Left hindlimb (tissue), 1 donor: ENCODE data around the gene CCDC88C.
"Not testable (repeated sequence)": the region's sequence is repeated elsewhere in the genome, so short reads cannot be mapped to it uniquely, and the experiment has no call there.

Experiments used
- DNase-seq: peaks from one replicate; pipeline ENCODE4 v3.0.0-alpha.2; 2018

Gene CCDC88C

GRCh38 chr14:91415794-91416743, 1.6 kb downstream of the CCDC88C start:
- no peak for DNase-seq

- DNase-seq: no peak
Measured at GRCh38 chr14:91414475-91414833, 3.2 kb downstream of the CCDC88C start.

GRCh38 chr14:91413547-91414474, 3.8 kb downstream of the CCDC88C start:
- DNase-seq: no peak

GRCh38 chr14:91412939-91413338, 4.7 kb downstream of the CCDC88C start:
- no peak for DNase-seq

GRCh38 chr14:91410771-91411536, 6.7 kb downstream of the CCDC88C start:
- DNase-seq: no peak

GRCh38 chr14:91409928-91410718, 7.5 kb downstream of the CCDC88C start:
- no peak for DNase-seq

GRCh38 chr14:91409240-91409639, 8.4 kb downstream of the CCDC88C start:
- DNase-seq: not testable (repeated sequence)

- DNase-seq: no peak
Measured at GRCh38 chr14:91406982-91407381, 10.6 kb downstream of the CCDC88C start.

GRCh38 chr14:91406451-91406850, 11.2 kb downstream of the CCDC88C start:
- no peak for DNase-seq

GRCh38 chr14:91405724-91406435, 11.7 kb downstream of the CCDC88C start:
- DNase-seq: no peak

GRCh38 chr14:91405241-91405721, 12.3 kb downstream of the CCDC88C start:
- no peak for DNase-seq

GRCh38 chr14:91402771-91403600, 14.6 kb downstream of the CCDC88C start:
- DNase-seq: no peak

GRCh38 chr14:91402348-91402747, 15.3 kb downstream of the CCDC88C start:
- DNase-seq: no peak

- DNase-seq: no peak
Measured at GRCh38 chr14:91401751-91402150, 15.9 kb downstream of the CCDC88C start.

GRCh38 chr14:91400696-91401095, 16.9 kb downstream of the CCDC88C start:
- no peak for DNase-seq

- no peak for DNase-seq
Measured at GRCh38 chr14:91399868-91400640, 17.6 kb downstream of the CCDC88C start.

GRCh38 chr14:91398707-91399106, 18.9 kb downstream of the CCDC88C start:
- DNase-seq: no peak

GRCh38 chr14:91397965-91398591, 19.5 kb downstream of the CCDC88C start:
- DNase-seq: no peak
